Testis (tissue), 3 donors: ENCODE results near the gene COL4A2. TPM values are rescaled to one million over a fixed set of nuclear protein-coding genes. Genes with fewer than 3 reads are reported as not detected.

Experiments
- DNase-seq: peaks from one replicate; pipeline ENCODE4 v3.0.0-alpha.2; 2019
- H3K27ac ChIP-seq, 2 donors: fragments of 200-600 bp; sonication (generic); one replicate each; pipeline ENCODE4 v1.5.1; 2019
- H3K27me3 ChIP-seq: fragments of 200-600 bp; sonication (generic); one replicate; pipeline ENCODE4 v1.5.1; 2019
- H3K36me3 ChIP-seq: fragments of 200-600 bp; sonication (generic); one replicate; pipeline ENCODE4 v1.5.1; 2017; ENCODE audit warnings: low read depth; ENCODE audit errors: missing control alignments
- H3K4me1 ChIP-seq: fragments of 200-600 bp; sonication (generic); one replicate; pipeline ENCODE4 v1.5.1; 2019
- H3K4me3 ChIP-seq, 2 donors: fragments of 200-600 bp; sonication (generic); one replicate each; pipeline ENCODE4 v1.5.1; 2017 to 2019
- H3K9me3 ChIP-seq: fragments of 200-600 bp; sonication (generic); one replicate; pipeline ENCODE4 v1.5.1; 2017
- CTCF ChIP-seq, 3 experiments: fragments of 450-650 bp in 2 of 3; fragments of 200-600 bp in 1 of 3; sonication (generic) in 1 of 3; IDR thresholded peaks; one replicate each; pipeline ENCODE4 v1.5.1; 2016 to 2019; ENCODE audit warnings: antibody characterized with exemption in 3 of 3, mild to moderate bottlenecking in 2 of 3, moderate library complexity in 1 of 3
- POLR2A ChIP-seq: fragments of 450-650 bp; IDR thresholded peaks from one replicate; pipeline ENCODE4 v1.6.1; 2017; ENCODE audit warnings: antibody characterized with exemption, mild to moderate bottlenecking, moderate library complexity
- WGBS, 2 donors: methylation state at CpG; one replicate each; pipeline ENCODE4 v1.1.5; 2018; 5-methylcytosine and 5-hydroxymethylcytosine counted together
- intact Hi-C: fragments of 100-400 bp; cut with DNase I; formaldehyde crosslinking; loops from one replicate; pipeline ENCODE4 v1.15.1; 2023; ENCODE audit warnings: low total_unique reads
- polyA plus RNA-seq: library from polyadenylated mRNA; stranded (reverse); fragments of 350-450 nt; fragmentation: Illumina TruSeq; extraction: RNeasy Lipid Tissue Mini Kit (QIAGEN cat#74804); gene quantifications from one replicate; pipeline ENCODE4 v1.2.3, GENCODE V29; 2014; ENCODE audit warnings: low read depth, low replicate concordance; ENCODE audit not compliant: insufficient read depth
- total RNA-seq, 2 donors: library from RNA; depleted of rRNA; stranded (reverse); fragments of >200 nt; gene quantifications; one replicate each; pipeline ENCODE4 v1.2.3, GENCODE V29; 2016

The COL4A2 gene
- total and polyA plus RNA-seq, 3 donors from 2014 or later, result 69.1 to 89.9 (median 81.0) TPM

- H3K27ac ChIP-seq, result no peak overlapping the region
- no peaks in the 10 kb centered on the region for H3K27me3 ChIP-seq
- no peak for DNase-seq
- no peak overlapping the region for H3K4me3 ChIP-seq
- 74 to 79% methylated on average over 7 of the region's 7 CpGs for WGBS, 2 donors
- no peaks in the 10 kb centered on the region for H3K36me3 ChIP-seq
- intact Hi-C loops, result no loop called here
- H3K4me1 ChIP-seq, result no peaks in the 10 kb centered on the region
- TF ChIP-seq POLR2A (no peak), CTCF (IDR thresholded peaks at IDR 0.05) (no peak)
- no peaks in the 10 kb centered on the region for H3K9me3 ChIP-seq
These were observed 36.6 kb upstream of the COL4A2 start for GRCh38 chr13:110270507-110270906.

- H3K36me3 ChIP-seq, result no peaks in the 10 kb centered on the region
- no peak overlapping the region for H3K27ac ChIP-seq
- DNase-seq, result no peak
- H3K4me1 ChIP-seq, result no peaks in the 10 kb centered on the region
- intact Hi-C loops, result no loop called here
- TF ChIP-seq POLR2A (no peak), CTCF (IDR thresholded peaks at IDR 0.05) (no peak)
- 83 to 85% methylated on average over 5 of the region's 5 CpGs for WGBS, 2 donors
- H3K4me3 ChIP-seq, result no peak overlapping the region
- H3K9me3 ChIP-seq, result no peaks in the 10 kb centered on the region
- H3K27me3 ChIP-seq, result no peaks in the 10 kb centered on the region
These were observed 35.8 kb upstream of the COL4A2 start for GRCh38 chr13:110271313-110271712.

GRCh38 chr13:110272227-110272626 lies 34.9 kb upstream of the COL4A2 start:
- H3K27ac ChIP-seq, result no peak overlapping the region
- H3K36me3 ChIP-seq, result no peaks in the 10 kb centered on the region
- no peaks in the 10 kb centered on the region for H3K4me1 ChIP-seq
- 85 to 95% methylated on average over 5 of the region's 5 CpGs for WGBS, 2 donors
- no peaks in the 10 kb centered on the region for H3K9me3 ChIP-seq
- no peak overlapping the region for H3K4me3 ChIP-seq
- H3K27me3 ChIP-seq, result no peaks in the 10 kb centered on the region
- TF ChIP-seq CTCF (IDR thresholded peaks at IDR 0.05), result no peak
- no peak for TF ChIP-seq POLR2A
- DNase-seq, result no peak
- intact Hi-C loops, result no loop called here

- no peak for DNase-seq
- TF ChIP-seq POLR2A (no peak), CTCF (IDR thresholded peaks at IDR 0.05) (no peak)
- no peaks in the 10 kb centered on the region for H3K9me3 ChIP-seq
- no peaks in the 10 kb centered on the region for H3K36me3 ChIP-seq
- intact Hi-C loops, result no loop called here
- H3K27ac ChIP-seq, result no peak overlapping the region
- H3K4me3 ChIP-seq, result no peak overlapping the region
- 90 to 94% methylated on average over 6 of the region's 6 CpGs for WGBS, 2 donors
- H3K4me1 ChIP-seq, result no peaks in the 10 kb centered on the region
- no peaks in the 10 kb centered on the region for H3K27me3 ChIP-seq
These were observed 34.4 kb upstream of the COL4A2 start for GRCh38 chr13:110272651-110273050.

- TF ChIP-seq POLR2A, result no peak
- no peak for TF ChIP-seq CTCF (IDR thresholded peaks at IDR 0.05)
- Histone ChIP-seq H3K27ac (no peak overlapping the region), H3K36me3 (no peaks in the 10 kb centered on the region), H3K9me3 (no peaks in the 10 kb centered on the region), H3K27me3 (no peaks in the 10 kb centered on the region), H3K4me1 (no peaks in the 10 kb centered on the region), H3K4me3 (no peak overlapping the region)
- no peak for DNase-seq
- 87 to 90% methylated on average over 6 of the region's 6 CpGs for WGBS, 2 donors
- intact Hi-C loops, result no loop called here
These were observed 33.8 kb upstream of the COL4A2 start for GRCh38 chr13:110273254-110273653.
